Fibroblast of lung (primary cell): Measurements from ENCODE around the gene BCL2L14.

Experiments
- EZH2 ChIP-seq: IDR thresholded peaks from 2 replicates; pipeline ENCODE4 v1.5.1; 2012; ENCODE audit warnings: low read length, control low read depth, mild to moderate bottlenecking; ENCODE audit errors: missing control alignments
- TF ChIP-seq, protein P1 (sequence below), 2 donors: IDR thresholded peaks in 1 of 2; conservative IDR thresholded peaks in 1 of 2; 1 replicate in 1 of 2; 2 replicates in 1 of 2; pipeline ENCODE4 v1.5.1; 2011 to 2012; ENCODE audit warnings: low read length in 2 of 2, control low read depth in 1 of 2, inconsistent platforms in 1 of 2, low read depth in 1 of 2, mild to moderate bottlenecking in 1 of 2

DNA sequence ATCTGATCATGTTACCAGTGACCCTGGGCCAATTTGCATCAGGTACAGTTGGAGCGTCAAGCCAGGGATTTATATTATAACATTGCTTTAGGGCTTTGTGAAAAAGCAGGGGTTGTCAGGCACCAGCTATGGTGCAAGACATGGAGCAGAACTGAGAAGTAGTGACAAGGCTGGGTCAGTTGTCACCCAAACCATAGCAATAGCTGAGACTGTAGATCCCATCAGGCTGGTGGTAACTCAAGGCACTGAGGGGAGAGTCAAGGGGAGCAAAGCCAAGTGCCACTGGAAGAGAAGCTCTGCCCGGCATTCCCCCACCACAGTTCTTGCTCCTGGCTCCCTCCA is 16.9 kb downstream of the BCL2L14 start:
- TF ChIP-seq, protein P1, sequence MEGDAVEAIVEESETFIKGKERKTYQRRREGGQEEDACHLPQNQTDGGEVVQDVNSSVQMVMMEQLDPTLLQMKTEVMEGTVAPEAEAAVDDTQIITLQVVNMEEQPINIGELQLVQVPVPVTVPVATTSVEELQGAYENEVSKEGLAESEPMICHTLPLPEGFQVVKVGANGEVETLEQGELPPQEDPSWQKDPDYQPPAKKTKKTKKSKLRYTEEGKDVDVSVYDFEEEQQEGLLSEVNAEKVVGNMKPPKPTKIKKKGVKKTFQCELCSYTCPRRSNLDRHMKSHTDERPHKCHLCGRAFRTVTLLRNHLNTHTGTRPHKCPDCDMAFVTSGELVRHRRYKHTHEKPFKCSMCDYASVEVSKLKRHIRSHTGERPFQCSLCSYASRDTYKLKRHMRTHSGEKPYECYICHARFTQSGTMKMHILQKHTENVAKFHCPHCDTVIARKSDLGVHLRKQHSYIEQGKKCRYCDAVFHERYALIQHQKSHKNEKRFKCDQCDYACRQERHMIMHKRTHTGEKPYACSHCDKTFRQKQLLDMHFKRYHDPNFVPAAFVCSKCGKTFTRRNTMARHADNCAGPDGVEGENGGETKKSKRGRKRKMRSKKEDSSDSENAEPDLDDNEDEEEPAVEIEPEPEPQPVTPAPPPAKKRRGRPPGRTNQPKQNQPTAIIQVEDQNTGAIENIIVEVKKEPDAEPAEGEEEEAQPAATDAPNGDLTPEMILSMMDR (conservative IDR thresholded peaks at IDR 0.05 in 1 of 2, IDR thresholded peaks at IDR 0.05 in 1 of 2; ENCODE audit: low read depth in 1 of 2, low read length in 2 of 2) = no peak
- TF ChIP-seq EZH2 = no peak
